Caco-2 (cell line): Measurements from ENCODE around the gene EOGT. TPM values are rescaled to one million over a fixed set of nuclear protein-coding genes. Genes with fewer than 3 reads are reported as not detected.

ENCODE experiments used
- BruUV-seq: library from RNA; stranded (reverse); fragments of 400-500 nt; replicated peaks from 2 replicates; lab custom pipeline; 2021; lab: Mats Ljungman, UMichigan
- CTCF ChIA-PET: fragments of 300-600 bp; sonication (Branson Sonifier 250); formaldehyde crosslinking; loops from one replicate; lab custom pipeline; 2022; ENCODE audit warnings: antibody characterized with exemption; lab: Charles Lee
- POLR2A ChIA-PET: fragments of 300-600 bp; sonication (Branson Sonifier 250); formaldehyde crosslinking; loops from one replicate; lab custom pipeline; 2022; ENCODE audit warnings: antibody characterized with exemption; lab: Charles Lee
- DNase-seq, 2 experiments: peaks; one replicate each; pipeline versions ENCODE4 v3.0.0 to v3.0.0-alpha.2; 2020 to 2022
- H3K27me3 ChIP-seq: replicated peaks from 2 replicates; pipeline ENCODE4 v1.6.0; 2011; ENCODE audit warnings: low read length; ENCODE audit not compliant: control insufficient read depth, insufficient read depth
- H3K36me3 ChIP-seq: 2 replicates; pipeline ENCODE4 v1.5.1; 2011; ENCODE audit warnings: low read length; ENCODE audit not compliant: control insufficient read depth, insufficient read depth
- H3K4me1 ChIP-seq: fragments of 250-450 bp; sonication (Bioruptor Pico); 2 replicates; pipeline ENCODE4 v1.5.1; 2020; ENCODE audit warnings: mild to moderate bottlenecking
- H3K4me3 ChIP-seq: 2 replicates; pipeline ENCODE4 v1.5.1; 2011; ENCODE audit warnings: low read depth, mild to moderate bottlenecking, control low read depth, low read length
- H3K9me3 ChIP-seq: fragments of 250-450 bp; sonication (Bioruptor Pico); 2 replicates; pipeline ENCODE4 v1.5.1; 2020; ENCODE audit warnings: mild to moderate bottlenecking, moderate library complexity
- H3K27ac Mint-ChIP-seq: one replicate; pipeline ENCODE4 v1.8.0; 2022; ENCODE audit warnings: mixed read lengths; ENCODE audit not compliant: unreplicated experiment
- H3K27me3 Mint-ChIP-seq: one replicate; pipeline ENCODE4 v1.8.0; 2022; ENCODE audit warnings: mixed read lengths; ENCODE audit not compliant: insufficient read depth, unreplicated experiment
- H3K36me3 Mint-ChIP-seq: one replicate; pipeline ENCODE4 v1.8.0; 2022; ENCODE audit warnings: mild to moderate bottlenecking, mixed read lengths; ENCODE audit not compliant: insufficient read depth, unreplicated experiment
- H3K4me1 Mint-ChIP-seq: one replicate; pipeline ENCODE4 v1.8.0; 2022; ENCODE audit warnings: low read depth, mixed read lengths; ENCODE audit not compliant: unreplicated experiment
- H3K4me3 Mint-ChIP-seq: one replicate; pipeline ENCODE4 v1.8.0; 2022; ENCODE audit warnings: mild to moderate bottlenecking, moderate library complexity, mixed read lengths; ENCODE audit not compliant: unreplicated experiment
- H3K9me3 Mint-ChIP-seq: one replicate; pipeline ENCODE4 v1.8.0; 2022; ENCODE audit warnings: mixed read lengths; ENCODE audit not compliant: unreplicated experiment
- CTCF ChIP-seq, 2 experiments: fragments of 200-600 bp in 1 of 2; IDR thresholded peaks; 1 replicate in 1 of 2; 2 replicates in 1 of 2; pipeline versions ENCODE4 v1.5.1 to v1.8.0; 2011 to 2022; ENCODE audit warnings: antibody characterized with exemption in 1 of 2, control low read depth in 1 of 2, inconsistent platforms in 1 of 2, low read depth in 1 of 2, low read length in 1 of 2, mild to moderate bottlenecking in 1 of 2, moderate library complexity in 1 of 2; ENCODE audit not compliant: insufficient read depth in 1 of 2, severe bottlenecking in 1 of 2, unreplicated experiment in 1 of 2
- intact Hi-C: fragments of 100-400 bp; cut with micrococcal nuclease; formaldehyde crosslinking; loops from one replicate; pipeline ENCODE4 v1.10.0; 2022; ENCODE audit not compliant: unreplicated experiment
- total RNA-seq: library from RNA; stranded (reverse); gene quantifications from 2 replicates; pipeline ENCODE4 v1.2.3, GENCODE V29; 2022

The EOGT gene
- total RNA-seq, 1 experiment from 2014 or later, result 16.1 TPM

GRCh38 chr3:69058180-69058946 is 44.9 kb upstream of the EOGT start:
- POLR2A ChIA-PET, result interaction anchor here (0.6 kb wide), 1 partner anchor 1449 kb away, joined by 3 read pairs; no protein-coding TSS in a partner anchor
- Mint-ChIP-seq H3K27me3 (no peaks in the 10 kb centered on the region), H3K4me1 (no peaks in the 10 kb centered on the region), H3K36me3 (peaks cover 36% of the 10 kb centered on the region), H3K27ac (no peak overlapping the region), H3K9me3 (no peaks in the 10 kb centered on the region), H3K4me3 (no peak overlapping the region)
- TF ChIP-seq CTCF (IDR thresholded peaks at IDR 0.05; ENCODE audit: insufficient read depth in 1 of 2, low read depth in 1 of 2, low read length in 1 of 2, severe bottlenecking in 1 of 2, unreplicated experiment in 1 of 2), result no peak
- no peaks in the 10 kb centered on the region for H3K27me3 ChIP-seq
- no TSS peak for BruUV-seq
- no peak overlapping the region for H3K4me3 ChIP-seq
- CTCF ChIA-PET, result no interaction called here
- DNase-seq, result no peak
- intact Hi-C loops, result no loop called here
- H3K36me3 ChIP-seq, result no peaks in the 10 kb centered on the region; the same call in 1 of the 2 replicates
- H3K4me1 ChIP-seq, result no peaks in the 10 kb centered on the region
- H3K9me3 ChIP-seq, result no peaks in the 10 kb centered on the region

GRCh38 chr3:69052472-69052898 is 39.0 kb upstream of the EOGT start:
- intact Hi-C loops, result loop anchor here (2.0 kb wide), 2 partner anchors 28 to 40 kb away; partner anchors contain the start of genes EOGT and UBA3
- Mint-ChIP-seq H3K4me1 (peaks cover 7% of the 10 kb centered on the region), H3K4me3 (peak overlapping the region; percentile 97), H3K27me3 (no peaks in the 10 kb centered on the region), H3K9me3 (no peaks in the 10 kb centered on the region), H3K36me3 (peaks cover 46% of the 10 kb centered on the region), H3K27ac (peak overlapping the region; percentile 99)
- Histone ChIP-seq H3K9me3 (no peaks in the 10 kb centered on the region), H3K36me3 (no peaks in the 10 kb centered on the region), H3K4me3 (peak overlapping the region; percentile 79), H3K27me3 (no peaks in the 10 kb centered on the region), H3K4me1 (peaks cover 8% of the 10 kb centered on the region)
- CTCF ChIA-PET, result interaction anchor here (0.5 to 0.6 kb wide), 2 partner anchors 28 to 1943 kb away, joined by 3 to 5 read pairs; no protein-coding TSS in a partner anchor
- DNase-seq, result no peak
- TF ChIP-seq CTCF (IDR thresholded peaks at IDR 0.05; ENCODE audit: insufficient read depth in 1 of 2, low read depth in 1 of 2, low read length in 1 of 2, severe bottlenecking in 1 of 2, unreplicated experiment in 1 of 2), result no peak
- POLR2A ChIA-PET, result interaction anchor here (0.7 to 1.4 kb wide), 3 partner anchors 21 to 39 kb away, joined by 3 to 4 read pairs (median 3); partner anchors contain the start of gene EOGT
- BruUV-seq, result TSS peak; percentile 99

- ChIA-PET CTCF (interaction anchor here (0.5 to 0.6 kb wide), 2 partner anchors 27 to 1942 kb away, joined by 3 to 5 read pairs; no protein-coding TSS in a partner anchor), POLR2A (interaction anchor here (0.7 to 1.4 kb wide), 4 partner anchors 20 to 687 kb away, joined by 3 to 4 read pairs (median 4); partner anchors contain the start of genes EOGT and MITF)
- Histone ChIP-seq H3K27me3 (no peaks in the 10 kb centered on the region), H3K4me1 (peaks cover 8% of the 10 kb centered on the region), H3K36me3 (no peaks in the 10 kb centered on the region), H3K9me3 (no peaks in the 10 kb centered on the region), H3K4me3 (peak within 1 kb of the TSS; percentile 79)
- no peaks in the 10 kb centered on the region for H3K9me3 Mint-ChIP-seq
- DNase-seq, result peak; percentile 96 to 98
- BruUV-seq, result TSS peak; percentile 28
- H3K4me3 Mint-ChIP-seq, result peak within 1 kb of the TSS; percentile 97
- peaks cover 7% of the 10 kb centered on the region for H3K4me1 Mint-ChIP-seq
- H3K36me3 Mint-ChIP-seq, result peaks cover 51% of the 10 kb centered on the region
- no peak for TF ChIP-seq CTCF (IDR thresholded peaks at IDR 0.05; ENCODE audit: insufficient read depth in 1 of 2, low read depth in 1 of 2, low read length in 1 of 2, severe bottlenecking in 1 of 2, unreplicated experiment in 1 of 2)
- no peaks in the 10 kb centered on the region for H3K27me3 Mint-ChIP-seq
- H3K27ac Mint-ChIP-seq, result peak within 1 kb of the TSS; percentile 99
- intact Hi-C loops, result loop anchor here (2.0 kb wide), 2 partner anchors 29 to 39 kb away; partner anchors contain the start of genes EOGT and UBA3
Observed at GRCh38 chr3:69051756-69052471, 38.4 kb upstream of the EOGT start, which contains the start of gene TMF1. TSS of gene TMF1 (minus strand) at chr3:69052333. CDS start at chr3:69052086, 247 bp downstream.
